Testis (tissue), 3 donors: ENCODE measurements around the gene RNF40. TPM values are rescaled to one million over a fixed set of nuclear protein-coding genes. Genes with fewer than 3 reads are reported as not detected.

Experiments used
- DNase-seq: peaks from one replicate; pipeline ENCODE4 v3.0.0-alpha.2; 2019
- H3K27ac ChIP-seq, 2 donors: fragments of 200-600 bp; sonication (generic); one replicate each; pipeline ENCODE4 v1.5.1; 2019
- H3K27me3 ChIP-seq: fragments of 200-600 bp; sonication (generic); one replicate; pipeline ENCODE4 v1.5.1; 2019
- H3K36me3 ChIP-seq: fragments of 200-600 bp; sonication (generic); one replicate; pipeline ENCODE4 v1.5.1; 2017; ENCODE audit warnings: low read depth; ENCODE audit errors: missing control alignments
- H3K4me1 ChIP-seq: fragments of 200-600 bp; sonication (generic); one replicate; pipeline ENCODE4 v1.5.1; 2019
- H3K4me3 ChIP-seq, 2 donors: fragments of 200-600 bp; sonication (generic); one replicate each; pipeline ENCODE4 v1.5.1; 2017 to 2019
- H3K9me3 ChIP-seq: fragments of 200-600 bp; sonication (generic); one replicate; pipeline ENCODE4 v1.5.1; 2017
- POLR2A ChIP-seq: fragments of 450-650 bp; IDR thresholded peaks from one replicate; pipeline ENCODE4 v1.6.1; 2017; ENCODE audit warnings: antibody characterized with exemption, mild to moderate bottlenecking, moderate library complexity
- WGBS, 2 donors: methylation state at CpG; one replicate each; pipeline ENCODE4 v1.1.5; 2018; 5-methylcytosine and 5-hydroxymethylcytosine counted together
- intact Hi-C: fragments of 100-400 bp; cut with DNase I; formaldehyde crosslinking; loops from one replicate; pipeline ENCODE4 v1.15.1; 2023; ENCODE audit warnings: low total_unique reads
- polyA plus RNA-seq: library from polyadenylated mRNA; stranded (reverse); fragments of 350-450 nt; fragmentation: Illumina TruSeq; extraction: RNeasy Lipid Tissue Mini Kit (QIAGEN cat#74804); gene quantifications from one replicate; pipeline ENCODE4 v1.2.3, GENCODE V29; 2014; ENCODE audit warnings: low read depth, low replicate concordance; ENCODE audit not compliant: insufficient read depth
- total RNA-seq, 2 donors: library from RNA; depleted of rRNA; stranded (reverse); fragments of >200 nt; gene quantifications; one replicate each; pipeline ENCODE4 v1.2.3, GENCODE V29; 2016
- TF ChIP-seq, protein P1 (sequence below), 3 experiments: fragments of 450-650 bp in 2 of 3; fragments of 200-600 bp in 1 of 3; sonication (generic) in 1 of 3; IDR thresholded peaks; one replicate each; pipeline ENCODE4 v1.5.1; 2016 to 2019; ENCODE audit warnings: antibody characterized with exemption in 3 of 3, mild to moderate bottlenecking in 2 of 3, moderate library complexity in 1 of 3

RNF40 gene
- total and polyA plus RNA-seq, 3 donors from 2014 or later: 143 to 219 (median 162) TPM

DNA sequence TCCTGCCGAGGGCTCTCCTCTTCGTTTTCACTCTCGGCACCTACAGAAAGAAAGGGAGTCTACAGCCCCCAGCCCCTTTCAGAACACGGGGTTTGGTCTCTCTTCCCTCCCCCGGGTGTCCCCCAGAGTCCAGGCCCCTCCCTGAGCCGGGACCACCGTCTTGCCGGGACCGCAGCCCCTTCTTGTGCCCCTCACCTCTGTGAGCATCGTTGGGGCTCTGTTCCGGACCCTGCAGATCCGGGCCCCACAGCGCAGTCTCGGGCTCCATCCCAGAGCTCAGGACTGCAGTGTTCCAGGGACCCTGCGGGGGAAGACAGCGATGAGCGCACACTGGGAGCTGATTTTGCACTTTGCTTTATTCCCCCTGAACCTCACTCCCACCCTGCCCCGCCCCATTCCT lies 22.1 kb downstream of the RNF40 start:
- Histone ChIP-seq H3K9me3 (no peaks in the 10 kb centered on the region), H3K4me1 (peaks cover 17% of the 10 kb centered on the region), H3K36me3 (no peaks in the 10 kb centered on the region), H3K4me3 (no peak overlapping the region), H3K27me3 (no peaks in the 10 kb centered on the region), H3K27ac (no peak overlapping the region)
- 46 to 50% methylated on average over 18 of the region's 18 CpGs for WGBS, 2 donors
- intact Hi-C loops: no loop called here
- TF ChIP-seq, protein P1, sequence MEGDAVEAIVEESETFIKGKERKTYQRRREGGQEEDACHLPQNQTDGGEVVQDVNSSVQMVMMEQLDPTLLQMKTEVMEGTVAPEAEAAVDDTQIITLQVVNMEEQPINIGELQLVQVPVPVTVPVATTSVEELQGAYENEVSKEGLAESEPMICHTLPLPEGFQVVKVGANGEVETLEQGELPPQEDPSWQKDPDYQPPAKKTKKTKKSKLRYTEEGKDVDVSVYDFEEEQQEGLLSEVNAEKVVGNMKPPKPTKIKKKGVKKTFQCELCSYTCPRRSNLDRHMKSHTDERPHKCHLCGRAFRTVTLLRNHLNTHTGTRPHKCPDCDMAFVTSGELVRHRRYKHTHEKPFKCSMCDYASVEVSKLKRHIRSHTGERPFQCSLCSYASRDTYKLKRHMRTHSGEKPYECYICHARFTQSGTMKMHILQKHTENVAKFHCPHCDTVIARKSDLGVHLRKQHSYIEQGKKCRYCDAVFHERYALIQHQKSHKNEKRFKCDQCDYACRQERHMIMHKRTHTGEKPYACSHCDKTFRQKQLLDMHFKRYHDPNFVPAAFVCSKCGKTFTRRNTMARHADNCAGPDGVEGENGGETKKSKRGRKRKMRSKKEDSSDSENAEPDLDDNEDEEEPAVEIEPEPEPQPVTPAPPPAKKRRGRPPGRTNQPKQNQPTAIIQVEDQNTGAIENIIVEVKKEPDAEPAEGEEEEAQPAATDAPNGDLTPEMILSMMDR (IDR thresholded peaks at IDR 0.05): no peak
- TF ChIP-seq POLR2A: no peak
- DNase-seq: no peak

DNA sequence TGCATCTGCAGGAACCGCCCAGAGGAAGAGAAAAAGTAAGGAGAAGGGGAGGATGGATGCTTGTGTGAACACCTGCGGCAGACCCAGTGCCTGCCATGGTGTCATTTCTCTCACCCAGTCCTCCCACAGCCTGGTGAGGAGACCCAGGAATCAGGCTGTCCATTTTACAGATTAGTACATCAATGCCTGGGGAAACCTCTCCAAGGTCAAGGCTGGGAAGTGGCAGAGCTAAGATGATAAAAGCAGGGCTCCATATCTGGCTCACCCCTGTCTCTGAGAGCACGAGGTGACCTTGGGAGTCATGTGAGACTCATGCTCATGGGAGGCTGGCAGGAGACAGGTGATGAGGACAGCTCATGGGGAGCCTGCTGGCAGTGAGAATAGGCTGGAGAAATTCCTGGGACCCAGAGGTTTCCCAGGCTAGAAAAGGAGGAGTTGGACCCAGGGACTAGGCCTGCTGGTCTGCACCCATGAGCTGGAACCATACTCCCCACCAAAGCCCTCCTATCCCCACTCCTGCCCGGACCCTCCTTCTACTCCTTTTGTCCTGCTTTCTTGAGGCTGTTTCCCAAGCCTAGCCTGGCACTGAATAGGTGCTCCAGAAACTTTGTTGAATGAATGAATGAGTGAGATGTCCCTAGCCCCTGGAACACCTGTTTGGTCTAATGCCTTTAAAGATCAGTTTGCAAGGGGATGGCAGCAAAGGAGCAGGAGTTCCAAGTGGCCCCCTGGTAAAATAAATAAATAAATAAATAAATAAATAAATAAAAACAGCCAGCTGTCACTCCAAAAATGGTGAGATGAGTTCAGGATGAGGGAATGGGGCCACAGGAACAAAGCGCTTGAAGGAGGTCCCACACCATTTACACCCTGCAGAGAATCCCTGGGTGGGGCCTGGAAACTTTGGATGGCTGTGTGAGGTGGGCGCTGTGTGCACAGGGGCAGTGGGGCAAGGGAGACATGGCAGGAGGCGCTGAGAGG lies 23.3 kb downstream of the RNF40 start:
- no peaks in the 10 kb centered on the region for H3K36me3 ChIP-seq
- no peaks in the 10 kb centered on the region for H3K27me3 ChIP-seq
- TF ChIP-seq, protein P1 (IDR thresholded peaks at IDR 0.05): no peak
- TF ChIP-seq POLR2A: no peak
- no peaks in the 10 kb centered on the region for H3K9me3 ChIP-seq
- WGBS, 2 donors: 50 to 51% methylated on average over 7 of the region's 7 CpGs
- H3K4me3 ChIP-seq: peak overlapping the region in 1 of 2 donors; percentile 93
- H3K4me1 ChIP-seq: peaks cover 17% of the 10 kb centered on the region
- intact Hi-C loops: no loop called here
- no peak overlapping the region for H3K27ac ChIP-seq
- no peak for DNase-seq

DNA sequence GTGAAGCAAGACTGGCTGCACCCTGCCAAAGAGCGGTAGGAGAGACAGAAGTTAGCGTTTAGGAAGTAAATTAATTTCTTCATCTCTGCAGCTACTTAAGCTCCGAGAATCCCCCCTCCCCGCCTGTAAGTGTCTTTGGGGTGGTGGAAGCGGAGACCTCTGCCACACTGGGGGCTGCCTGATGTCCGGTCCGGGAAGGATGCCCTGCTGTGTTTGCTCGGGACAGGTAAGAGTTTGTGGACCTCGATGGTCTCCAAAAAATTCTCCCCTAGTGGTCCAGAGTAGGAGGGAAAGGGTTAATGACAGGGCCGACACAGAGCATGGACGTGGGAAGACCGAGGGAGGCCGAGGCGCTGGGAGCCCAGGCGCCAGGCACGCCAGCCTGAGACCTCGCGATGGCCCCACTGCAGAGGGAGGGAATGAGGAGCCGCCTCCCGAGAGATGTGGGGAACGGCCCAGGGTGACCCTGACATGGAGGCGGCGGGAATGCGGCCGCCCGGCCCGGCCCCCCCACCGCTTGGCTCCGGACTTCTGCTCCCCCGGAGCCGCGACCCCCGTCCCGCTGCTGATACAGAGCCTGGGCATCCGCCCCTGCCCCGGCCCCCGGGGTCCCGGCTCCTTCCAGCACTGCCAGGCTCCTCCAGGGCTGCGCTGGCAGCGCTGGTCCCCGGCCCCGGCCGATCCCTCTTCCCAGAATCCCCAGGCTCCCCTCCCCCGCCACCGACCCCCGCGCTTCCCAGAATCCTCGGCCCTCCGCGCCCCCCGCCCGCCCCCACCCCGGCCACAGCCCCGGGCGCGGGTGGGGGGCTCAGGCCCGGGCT lies 24.2 kb downstream of the RNF40 start:
- DNase-seq: peak; percentile 61
- no peaks in the 10 kb centered on the region for H3K36me3 ChIP-seq
- H3K27ac ChIP-seq: peak overlapping the region; percentile 77 to 80
- intact Hi-C loops: no loop called here
- TF ChIP-seq, protein P1 (IDR thresholded peaks at IDR 0.05): no peak
- TF ChIP-seq POLR2A: no peak
- peak overlapping the region; percentile 93 to 96 for H3K4me3 ChIP-seq
- H3K9me3 ChIP-seq: no peaks in the 10 kb centered on the region
- WGBS, 2 donors: 2 to 9% methylated on average over 15 to 42 of the region's 57 CpGs
- no peaks in the 10 kb centered on the region for H3K27me3 ChIP-seq
- H3K4me1 ChIP-seq: peaks cover 17% of the 10 kb centered on the region

DNA sequence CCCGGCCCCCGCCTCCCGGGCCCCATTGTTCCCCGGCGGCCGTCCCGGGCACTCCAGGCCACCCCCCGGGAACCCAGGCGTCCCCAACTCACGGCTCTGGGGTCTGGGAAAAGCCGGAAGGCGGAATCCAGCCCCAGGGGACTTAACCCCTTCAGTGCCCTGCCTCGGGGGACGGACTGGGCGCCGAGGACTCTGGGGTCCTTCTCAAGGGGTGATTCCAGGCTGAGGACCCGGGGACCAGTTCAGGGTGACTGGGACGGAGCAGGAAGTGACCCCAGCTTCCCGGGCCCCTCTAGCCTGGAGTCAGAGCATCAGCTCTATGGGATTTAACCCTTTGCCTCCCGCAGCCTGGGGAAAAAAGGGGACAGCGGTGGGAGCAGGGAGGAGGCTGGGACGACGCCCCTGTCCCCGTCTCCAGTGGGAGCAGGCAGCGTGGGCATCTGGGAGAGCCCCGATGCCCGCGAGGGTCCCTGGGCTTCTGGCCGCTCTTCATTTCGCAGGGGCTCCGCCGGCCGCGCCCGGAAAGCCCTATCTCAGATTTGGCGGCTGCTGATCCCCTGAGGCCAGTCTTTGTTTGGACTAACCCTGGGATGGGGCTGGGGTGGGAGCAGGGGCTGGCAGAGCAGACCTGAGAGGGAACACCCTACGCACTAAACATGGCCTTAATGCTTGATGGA lies 25.0 kb downstream of the RNF40 start, which contains the start of gene ZNF629:
TSS of gene ZNF629 (minus strand) at position 270 of the 677 bp plus-strand sequence. CDS start 2,723 bp downstream, outside the sequence.
- DNase-seq: peak; percentile 85
- Histone ChIP-seq H3K4me3 (peak within 1 kb of the TSS; percentile 93 to 96), H3K27ac (peak within 1 kb of the TSS; percentile 77 to 80), H3K9me3 (no peaks in the 10 kb centered on the region), H3K36me3 (no peaks in the 10 kb centered on the region), H3K27me3 (no peaks in the 10 kb centered on the region), H3K4me1 (peaks cover 17% of the 10 kb centered on the region)
- intact Hi-C loops: no loop called here
- WGBS, 2 donors: 0% methylated on average over 2 to 28 of the region's 37 CpGs
- TF ChIP-seq, protein P1 (IDR thresholded peaks at IDR 0.05): no peak
- no peak for TF ChIP-seq POLR2A
